Subcutaneous abdominal adipose tissue (tissue), 5 donors: ENCODE results near the gene PCSK4.
"Not testable (repeated sequence)": the region's sequence is repeated elsewhere in the genome, so short reads cannot be mapped to it uniquely, and the experiment has no call there.

Experiments used
- H3K27ac ChIP-seq: one replicate; pipeline ENCODE4 v1.7.0; 2013; ENCODE audit warnings: low read depth, mild to moderate bottlenecking, inconsistent platforms, low read length, moderate library complexity
- H3K27me3 ChIP-seq, 5 donors: one replicate each; pipeline ENCODE4 v1.7.0; 2013; ENCODE audit warnings: low read length in 5 of 5, inconsistent platforms in 1 of 5; ENCODE audit not compliant: control insufficient read depth in 5 of 5, insufficient read depth in 4 of 5
- H3K36me3 ChIP-seq, 5 donors: one replicate each; pipeline ENCODE4 v1.7.0; 2013; ENCODE audit warnings: low read length in 5 of 5; ENCODE audit not compliant: control insufficient read depth in 5 of 5, insufficient read depth in 5 of 5
- H3K4me1 ChIP-seq, 5 donors: one replicate each; pipeline ENCODE4 v1.7.0; 2013; ENCODE audit warnings: low read length in 5 of 5, mild to moderate bottlenecking in 3 of 5, moderate library complexity in 1 of 5; ENCODE audit not compliant: control insufficient read depth in 5 of 5, insufficient read depth in 5 of 5
- H3K4me3 ChIP-seq, 5 donors: one replicate each; pipeline ENCODE4 v1.7.0; 2013; ENCODE audit warnings: low read length in 5 of 5, low read depth in 1 of 5
- H3K9ac ChIP-seq, 5 donors: one replicate each; pipeline ENCODE4 v1.7.0; 2013; ENCODE audit warnings: low read length in 5 of 5, mild to moderate bottlenecking in 4 of 5, moderate library complexity in 3 of 5
- H3K9me3 ChIP-seq, 5 donors: one replicate each; pipeline ENCODE4 v1.7.0; 2013; ENCODE audit warnings: low read length in 5 of 5; ENCODE audit not compliant: control insufficient read depth in 5 of 5
- donor health status: healthy.
- donor health status: healthy.
- donor health status: healthy.
- donor health status: healthy.
- donor health status: healthy.

PCSK4 gene

DNA sequence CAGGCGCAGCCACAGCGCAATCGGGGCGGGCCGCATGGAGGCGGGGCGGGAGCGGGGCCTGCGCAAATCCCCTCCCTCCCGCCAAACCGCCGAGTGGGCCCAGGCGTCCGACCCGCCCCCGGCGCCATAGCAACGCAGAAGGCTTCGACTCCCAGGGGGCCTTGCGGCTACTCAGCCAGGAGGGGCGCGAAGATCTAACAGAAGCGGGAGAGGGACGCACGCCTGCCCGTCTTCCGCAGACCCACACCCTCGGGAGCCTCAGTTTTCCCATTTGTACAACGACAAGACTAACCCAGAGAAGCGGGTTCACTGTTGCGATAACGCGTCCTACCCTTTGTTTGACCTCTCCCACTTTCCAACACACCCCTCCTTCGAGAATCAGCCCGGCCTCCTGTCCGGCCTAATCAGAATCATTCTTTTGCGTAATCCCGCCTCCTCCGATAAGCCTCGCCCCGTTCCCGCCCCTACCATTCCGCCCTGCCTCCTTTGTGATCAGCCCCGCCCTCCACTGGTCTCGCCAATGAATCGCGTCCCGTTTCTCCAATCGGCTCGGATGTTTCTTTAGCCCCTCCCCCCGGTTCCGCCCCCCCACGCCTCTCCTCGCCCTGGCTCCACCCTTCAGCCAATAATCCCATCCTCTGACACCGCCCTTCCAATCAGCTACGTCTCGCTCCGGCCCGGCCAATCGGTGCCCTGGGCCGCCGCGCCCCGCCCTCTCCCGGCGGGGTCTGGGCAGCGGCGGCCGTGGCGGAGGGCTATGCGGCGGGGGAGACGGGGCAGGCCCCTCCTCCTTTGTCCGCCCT lies at the start of gene PCSK4:
Gene PCSK4, minus strand, starts transcription at position 40 of the 803 bp plus-strand sequence. Its CDS starts 4 bp downstream, at position 36.
- Histone ChIP-seq H3K9ac (peak within 1 kb of the TSS in 4 of 5 donors; percentile 40 to 71 (median 52)), H3K9me3 (no peaks in the 10 kb centered on the region), H3K27ac (no peak within 1 kb of the TSS), H3K4me1 (peaks cover 0 to 44% (median 33%) of the 10 kb centered on the region in 5 donors), H3K4me3 (peak within 1 kb of the TSS; percentile 73 to 80 (median 77)), H3K27me3 (peaks cover 0 to 10% (median 0%) of the 10 kb centered on the region in 5 donors), H3K36me3 (no peaks in the 10 kb centered on the region)

DNA sequence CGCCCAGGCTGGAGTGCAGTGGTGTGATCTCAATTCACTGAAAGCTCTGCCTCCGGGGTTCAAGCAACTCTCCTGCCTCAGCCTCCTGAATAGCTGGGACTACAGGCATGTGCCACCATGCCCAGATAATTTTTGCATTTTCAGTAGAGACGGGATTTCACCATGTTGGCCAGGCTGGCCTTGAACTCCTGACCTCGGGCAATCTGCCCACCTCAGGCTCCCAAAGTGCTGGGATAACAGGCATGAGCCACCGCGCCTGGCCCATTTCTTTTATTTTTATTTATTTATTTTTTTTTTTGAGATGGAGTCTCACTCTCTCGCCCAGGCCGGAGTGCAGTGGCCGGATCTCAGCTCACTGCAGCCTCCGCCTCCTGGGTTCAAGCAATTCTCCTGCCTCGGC lies 49.6 kb upstream of the PCSK4 start:
- not testable (repeated sequence) for H3K9ac ChIP-seq, H3K4me3 ChIP-seq, H3K27ac ChIP-seq, H3K36me3 ChIP-seq, H3K9me3 ChIP-seq
- peaks cover 4 to 19% (median 16%) of the 10 kb centered on the region in 5 donors for H3K27me3 ChIP-seq
- H3K4me1 ChIP-seq = peaks cover 2 to 11% (median 4%) of the 10 kb centered on the region in 5 donors

DNA sequence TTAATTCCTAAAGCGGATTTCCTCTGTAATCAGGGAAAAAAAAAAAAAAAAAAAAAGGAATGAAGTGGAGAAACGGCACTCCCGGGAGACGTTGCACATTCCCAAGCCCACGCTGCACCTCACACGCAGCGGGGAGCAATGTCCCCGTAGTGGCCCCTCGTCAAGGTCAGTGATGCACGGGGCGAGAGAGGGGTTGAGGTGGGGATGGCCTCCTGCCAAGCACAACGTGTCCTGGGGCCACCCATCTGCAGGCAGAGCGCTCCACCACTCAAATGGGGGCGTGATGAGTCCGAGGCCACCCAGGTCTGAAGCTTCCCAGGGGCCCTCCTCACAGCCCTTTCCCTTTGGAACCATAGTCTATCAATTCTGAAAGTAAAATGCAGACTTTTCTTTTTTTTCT lies 48.8 kb upstream of the PCSK4 start:
- Histone ChIP-seq H3K9me3 (peaks cover 0 to 3% (median 0%) of the 10 kb centered on the region in 5 donors), H3K27ac (no peak overlapping the region), H3K27me3 (peaks cover 2 to 19% (median 17%) of the 10 kb centered on the region in 5 donors), H3K36me3 (no peaks in the 10 kb centered on the region), H3K4me3 (no peak overlapping the region), H3K4me1 (peaks cover 2 to 11% (median 4%) of the 10 kb centered on the region in 5 donors), H3K9ac (no peak overlapping the region)

DNA sequence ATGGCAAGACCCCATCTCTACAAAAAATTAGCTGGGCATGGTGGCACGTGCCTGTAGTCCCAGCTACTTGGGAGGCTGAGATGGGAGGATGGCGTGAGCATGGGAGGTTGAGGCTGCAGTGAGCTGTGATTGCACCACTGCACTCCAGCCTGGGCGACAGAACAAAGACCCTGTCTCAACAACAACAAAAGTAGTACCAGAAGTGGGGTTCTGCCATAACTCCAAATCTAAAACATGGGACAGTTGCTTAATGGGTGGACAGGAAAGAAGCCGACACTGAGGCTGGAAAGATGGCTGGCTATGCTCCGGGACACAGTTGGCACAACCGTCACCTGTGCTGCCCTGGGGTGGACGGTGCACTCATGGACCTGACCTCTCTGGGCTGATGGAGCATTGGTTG lies 45.5 kb upstream of the PCSK4 start:
- H3K4me3 ChIP-seq, H3K36me3 ChIP-seq, H3K9me3 ChIP-seq, H3K27ac ChIP-seq, H3K9ac ChIP-seq: not testable (repeated sequence)
- peaks cover 0 to 10% (median 3%) of the 10 kb centered on the region in 5 donors for H3K4me1 ChIP-seq
- H3K27me3 ChIP-seq = peaks cover 11 to 25% (median 23%) of the 10 kb centered on the region in 5 donors

DNA sequence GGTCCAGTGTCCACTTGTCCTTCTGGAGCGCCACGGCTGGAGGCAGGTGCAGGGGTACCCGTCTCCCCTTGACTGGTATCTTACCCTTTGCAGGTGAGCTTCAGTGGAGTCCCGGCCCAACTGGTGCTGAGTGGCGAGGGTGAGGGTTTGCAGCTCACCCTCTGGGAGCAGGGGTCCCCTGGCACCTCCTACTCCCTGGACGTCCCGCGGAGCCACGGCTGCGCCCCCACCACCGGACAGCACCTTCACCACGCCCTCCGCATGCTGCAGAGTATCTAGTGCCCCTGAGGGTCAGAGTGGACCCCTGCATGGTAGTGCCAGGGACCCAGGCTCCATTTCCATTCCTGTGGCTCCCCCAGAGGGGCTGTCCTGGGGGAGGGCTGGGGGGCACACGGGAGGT lies 44.8 kb upstream of the PCSK4 start:
- Histone ChIP-seq H3K4me3 (no peak overlapping the region), H3K4me1 (peaks cover 0 to 5% (median 0%) of the 10 kb centered on the region in 5 donors), H3K9ac (no peak overlapping the region), H3K27me3 (peaks cover 11 to 27% (median 22%) of the 10 kb centered on the region in 5 donors), H3K27ac (no peak overlapping the region), H3K9me3 (peaks cover 0 to 3% (median 0%) of the 10 kb centered on the region in 5 donors), H3K36me3 (no peaks in the 10 kb centered on the region)

DNA sequence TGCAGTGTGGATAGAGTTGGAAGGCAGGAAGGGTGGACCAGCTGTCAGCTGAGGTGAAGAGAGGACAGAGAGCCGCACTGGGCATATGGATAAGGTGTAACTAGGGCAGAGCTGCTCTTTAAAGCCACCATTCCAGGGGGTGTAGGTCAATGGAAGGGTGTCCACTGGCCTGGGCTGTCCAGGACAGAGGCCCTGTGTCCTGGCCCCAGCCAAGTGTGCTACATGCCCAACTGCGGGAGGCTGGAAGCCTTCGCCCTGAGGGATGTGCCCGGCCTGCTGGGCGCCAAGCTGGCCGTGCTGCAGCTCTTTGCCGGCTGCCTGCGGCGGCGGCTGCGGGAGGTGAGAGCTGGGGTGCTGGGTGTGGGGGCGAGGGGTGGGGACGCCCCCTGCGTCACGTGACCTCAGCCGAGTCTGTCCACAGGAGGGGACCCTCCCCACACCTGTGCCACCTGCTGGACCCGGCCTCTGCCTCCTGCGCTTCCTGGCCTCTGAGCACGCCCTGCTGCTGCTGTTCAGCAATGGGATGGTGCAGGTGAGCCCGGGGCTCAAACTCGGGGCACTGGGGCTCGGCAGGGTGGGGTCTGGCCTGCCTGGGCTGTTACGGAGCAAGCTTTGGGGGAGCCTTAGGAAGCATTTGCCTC lies 43.5 kb upstream of the PCSK4 start:
- Histone ChIP-seq H3K27ac (no peak overlapping the region), H3K36me3 (no peaks in the 10 kb centered on the region), H3K4me1 (peaks cover 0 to under 1% (median 0%) of the 10 kb centered on the region in 5 donors), H3K27me3 (peaks cover 14 to 36% (median 23%) of the 10 kb centered on the region in 5 donors), H3K9ac (no peak overlapping the region), H3K4me3 (no peak overlapping the region), H3K9me3 (peaks cover 0 to 3% (median 0%) of the 10 kb centered on the region in 5 donors)

DNA sequence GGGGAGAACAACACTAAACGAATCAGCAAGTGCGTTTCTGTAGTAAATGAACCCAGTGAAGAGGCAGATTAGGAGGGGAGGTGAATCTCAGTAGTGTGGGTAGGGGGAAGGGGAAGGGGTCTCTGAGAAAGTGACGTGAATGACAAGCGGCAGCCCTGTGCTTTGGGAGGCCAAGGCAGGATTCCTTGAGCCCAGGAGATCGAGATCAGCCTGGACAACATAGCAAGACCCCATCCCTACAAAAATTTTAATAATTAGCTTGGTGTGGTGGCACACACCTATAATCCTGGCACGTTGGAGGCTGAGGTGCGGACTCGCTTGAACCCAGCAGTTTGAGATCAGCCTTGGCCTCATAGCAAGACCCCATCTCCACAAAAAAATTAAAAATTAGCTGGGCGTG lies 41.9 kb upstream of the PCSK4 start:
- no peak overlapping the region for H3K9ac ChIP-seq
- no peaks in the 10 kb centered on the region for H3K36me3 ChIP-seq
- no peaks in the 10 kb centered on the region for H3K4me1 ChIP-seq
- H3K27me3 ChIP-seq = peaks cover 18 to 38% (median 24%) of the 10 kb centered on the region in 5 donors
- peaks cover 0 to 3% (median 0%) of the 10 kb centered on the region in 5 donors for H3K9me3 ChIP-seq
- H3K27ac ChIP-seq = no peak overlapping the region
- no peak overlapping the region for H3K4me3 ChIP-seq

DNA sequence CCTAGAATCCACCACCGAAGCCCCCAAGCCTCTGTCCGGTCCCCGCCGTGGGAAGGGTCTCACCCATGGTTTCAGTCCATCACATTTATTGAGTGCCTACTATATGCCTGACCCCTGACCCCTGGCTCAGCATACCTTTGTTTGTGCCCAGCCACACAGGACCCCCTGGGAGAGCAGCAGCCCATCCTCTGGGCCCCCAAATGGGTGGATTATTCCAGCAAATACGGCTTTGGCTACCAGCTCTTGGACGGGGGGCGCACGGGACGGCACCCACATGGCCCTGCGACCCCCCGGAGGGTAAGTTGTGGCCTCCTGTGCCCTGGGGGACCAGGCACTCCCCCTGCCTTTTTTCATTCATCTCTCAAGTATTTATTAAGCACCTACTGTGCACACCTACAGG lies 41.4 kb upstream of the PCSK4 start:
- H3K4me3 ChIP-seq = no peak overlapping the region
- no peaks in the 10 kb centered on the region for H3K36me3 ChIP-seq
- H3K4me1 ChIP-seq = no peaks in the 10 kb centered on the region
- H3K27me3 ChIP-seq = peaks cover 17 to 40% (median 26%) of the 10 kb centered on the region in 5 donors
- H3K27ac ChIP-seq = no peak overlapping the region
- H3K9ac ChIP-seq = no peak overlapping the region
- peaks cover 0 to 3% (median 0%) of the 10 kb centered on the region in 5 donors for H3K9me3 ChIP-seq

DNA sequence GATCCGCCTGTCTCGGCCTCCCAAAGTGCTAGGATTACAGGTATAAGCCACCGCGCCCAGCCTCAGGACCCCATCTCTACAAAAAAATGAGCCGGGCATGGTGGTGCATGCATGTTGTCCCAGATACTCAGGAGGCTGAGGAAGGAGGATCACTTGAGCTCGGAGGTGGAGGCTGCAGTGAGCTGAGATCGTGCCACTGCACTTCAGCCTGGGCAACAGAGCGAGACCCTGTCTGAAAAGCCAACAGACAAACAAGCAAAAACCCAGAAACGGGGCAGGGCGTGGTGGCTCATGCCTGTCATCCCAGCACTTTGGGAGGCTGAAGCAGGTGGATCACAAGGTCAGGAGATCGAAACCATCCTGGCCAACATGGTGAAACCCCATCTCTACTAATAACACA lies 40.7 kb upstream of the PCSK4 start:
- H3K4me1 ChIP-seq, H3K9me3 ChIP-seq, H3K4me3 ChIP-seq, H3K9ac ChIP-seq, H3K27ac ChIP-seq, H3K36me3 ChIP-seq: not testable (repeated sequence)
- H3K27me3 ChIP-seq = peaks cover 23 to 48% (median 34%) of the 10 kb centered on the region in 5 donors

DNA sequence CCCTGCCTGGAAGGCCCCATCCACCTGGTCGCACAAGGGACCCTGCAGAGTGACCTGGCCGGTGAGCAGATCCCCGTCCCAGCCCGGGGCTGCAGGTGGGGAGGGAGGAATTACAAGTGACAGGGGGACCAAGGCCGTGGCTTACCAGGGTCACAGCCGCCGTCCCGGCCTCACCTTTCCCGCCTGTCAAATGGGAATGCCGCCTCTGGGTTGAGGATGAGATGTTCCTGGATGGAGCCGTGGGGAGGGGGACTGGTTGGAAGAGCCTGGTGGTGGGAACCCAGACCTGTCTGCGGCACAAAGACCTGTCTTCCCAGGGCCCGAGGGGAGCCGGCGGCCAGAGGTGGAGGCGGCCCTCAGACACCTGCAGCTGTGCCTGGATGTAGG lies 39.3 kb upstream of the PCSK4 start:
- H3K4me1 ChIP-seq = peaks cover 0 to 2% (median under 1%) of the 10 kb centered on the region in 5 donors
- H3K27me3 ChIP-seq = peaks cover 38 to 54% (median 41%) of the 10 kb centered on the region in 5 donors
- H3K4me3 ChIP-seq = no peak overlapping the region
- H3K9me3 ChIP-seq = no peaks in the 10 kb centered on the region
- H3K27ac ChIP-seq = no peak overlapping the region
- no peak overlapping the region for H3K9ac ChIP-seq
- H3K36me3 ChIP-seq = no peaks in the 10 kb centered on the region
